Measurements from ENCODE around the gene TMCO2. TPM values are rescaled to one million over a fixed set of nuclear protein-coding genes. Genes with fewer than 3 reads are reported as not detected.

TMCO2 gene
- total RNA-seq, 1 experiment from 2014 or later, result not detected

- no TSS peak for BruUV-seq (replicated peaks)
- Histone ChIP-seq H3K9me2 (ENCODE audit: insufficient read depth) (no peaks in the 10 kb centered on the region), H3K4me2 (ENCODE audit: low read length) (no peak overlapping the region), H3K27me3 (ENCODE audit: insufficient read depth, low read length) (no peaks in the 10 kb centered on the region), H3K4me1 (ENCODE audit: control insufficient read depth in 1 of 2, insufficient read depth in 2 of 2, low read length in 2 of 2) (no peaks in the 10 kb centered on the region), H3K9me3 (ENCODE audit: control insufficient read depth in 1 of 2, insufficient read depth in 1 of 2, low read depth in 1 of 2, low read length in 2 of 2) (no peaks in the 10 kb centered on the region), H3K9ac (ENCODE audit: low read length) (no peak overlapping the region), H4K20me1 (ENCODE audit: insufficient read depth) (no peaks in the 10 kb centered on the region), H3K4me3 (replicated peaks in 1 of 2; ENCODE audit: low read depth in 1 of 2, low read length in 2 of 2) (no peak overlapping the region), H2AFZ (ENCODE audit: low read depth, low read length, poor library complexity, severe bottlenecking) (no peak overlapping the region), H3K27ac (ENCODE audit: low read depth, low read length) (no peak overlapping the region), H3K36me3 (ENCODE audit: control insufficient read depth in 1 of 2, insufficient read depth in 2 of 2, low read length in 2 of 2) (no peaks in the 10 kb centered on the region; a peak in 1 of 4 replicates), H3K79me2 (ENCODE audit: insufficient read depth, low read length) (peaks cover 25% of the 10 kb centered on the region)
- POLR2A ChIA-PET, result no interaction called here
- DNase-seq (ENCODE audit: low read depth, low spot score) (no peak), ATAC-seq (no peak)
- CTCF ChIA-PET, result no interaction called here
- no peak for TF ChIP-seq ZFX (IDR thresholded peaks at IDR 0.05)
- no peak for TF ChIP-seq TCF7L2 (IDR thresholded peaks at IDR 0.05; ENCODE audit: borderline replicate concordance, extremely low read depth, insufficient read depth, insufficient read length)
- TF ChIP-seq SP1 (IDR thresholded peaks at IDR 0.05; ENCODE audit: low read depth), result no peak
- no peak for TF ChIP-seq RAD21 (IDR thresholded peaks at IDR 0.05; ENCODE audit: low read depth)
- TF ChIP-seq CBX3 (IDR thresholded peaks at IDR 0.05; ENCODE audit: low read depth), result no peak
- no peak for TF ChIP-seq POLR2A (IDR thresholded peaks at IDR 0.05; ENCODE audit: borderline replicate concordance, extremely low read depth, insufficient read depth, insufficient read length)
- TF ChIP-seq EGR1 (IDR thresholded peaks at IDR 0.05; ENCODE audit: low read depth), result no peak
- no peak for TF ChIP-seq POLR2AphosphoS5 (IDR thresholded peaks at IDR 0.05; ENCODE audit: low read depth, low read length)
- no peak for TF ChIP-seq ZBTB33 (IDR thresholded peaks at IDR 0.05; ENCODE audit: extremely low read depth, insufficient replicate concordance, low read length)
- no peak for TF ChIP-seq SRF (IDR thresholded peaks at IDR 0.05; ENCODE audit: low read depth)
- TF ChIP-seq ELF1 (IDR thresholded peaks at IDR 0.05; ENCODE audit: borderline replicate concordance, low read depth), result no peak
- TF ChIP-seq FOSL1 (IDR thresholded peaks at IDR 0.05; ENCODE audit: low read depth), result no peak
- no peak for TF ChIP-seq CEBPB (IDR thresholded peaks at IDR 0.05; ENCODE audit: low read depth)
- TF ChIP-seq JUND (IDR thresholded peaks at IDR 0.05), result no peak
- no peak for TF ChIP-seq REST (IDR thresholded peaks at IDR 0.05; ENCODE audit: low read depth)
- no peak for TF ChIP-seq EZH2phosphoT487 (IDR thresholded peaks at IDR 0.05; ENCODE audit: borderline replicate concordance)
- no peak for TF ChIP-seq EZH2 (IDR thresholded peaks at IDR 0.05)
- TF ChIP-seq MAX (IDR thresholded peaks at IDR 0.05), result no peak
- TF ChIP-seq ZNF274 (IDR thresholded peaks at IDR 0.05; ENCODE audit: low read depth, low read length), result no peak
- no peak for TF ChIP-seq YY1 (IDR thresholded peaks at IDR 0.05; ENCODE audit: extremely low read depth, insufficient replicate concordance, low read depth, low read length)
- RAD21 ChIA-PET (ENCODE audit: low non-redundant PET in 1 of 2, low total read pairs in 2 of 2, uncharacterized antibody in 2 of 2, unreplicated experiment in 2 of 2), result no interaction called here
- intact Hi-C loops (cut with micrococcal nuclease), result no loop called here
These were observed 25.6 kb upstream of the TMCO2 start for GRCh38 chr1:40221977-40222772.
